ENCODE results near the gene NECAB3.
A peak's percentile ranks its signal among the peaks of the same experiment; 100 is the strongest.

Gene NECAB3

GRCh38 chr20:33676652-33677645 lies 2.7 kb upstream of the NECAB3 start:
- no peak for DNase-seq

DNA sequence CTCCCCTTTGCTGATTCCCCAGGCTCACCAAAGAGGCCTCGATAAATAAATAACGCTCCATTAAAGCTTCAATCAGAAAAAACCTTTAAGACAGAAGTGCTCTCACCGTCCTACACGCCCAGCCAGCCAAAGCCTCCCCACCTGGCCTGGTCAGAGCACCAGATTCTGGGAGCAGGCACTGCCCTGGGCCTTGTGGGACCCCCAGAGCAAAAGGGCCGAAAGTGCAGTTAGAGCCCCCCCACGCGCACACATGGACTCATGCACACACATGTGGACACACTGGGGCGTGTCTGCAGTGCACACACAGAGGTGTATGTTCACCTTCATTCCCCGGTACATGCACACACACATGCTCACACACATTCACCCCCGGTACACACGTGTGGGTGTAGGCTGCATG lies 1.9 kb upstream of the NECAB3 start:
- no peak for DNase-seq

DNA sequence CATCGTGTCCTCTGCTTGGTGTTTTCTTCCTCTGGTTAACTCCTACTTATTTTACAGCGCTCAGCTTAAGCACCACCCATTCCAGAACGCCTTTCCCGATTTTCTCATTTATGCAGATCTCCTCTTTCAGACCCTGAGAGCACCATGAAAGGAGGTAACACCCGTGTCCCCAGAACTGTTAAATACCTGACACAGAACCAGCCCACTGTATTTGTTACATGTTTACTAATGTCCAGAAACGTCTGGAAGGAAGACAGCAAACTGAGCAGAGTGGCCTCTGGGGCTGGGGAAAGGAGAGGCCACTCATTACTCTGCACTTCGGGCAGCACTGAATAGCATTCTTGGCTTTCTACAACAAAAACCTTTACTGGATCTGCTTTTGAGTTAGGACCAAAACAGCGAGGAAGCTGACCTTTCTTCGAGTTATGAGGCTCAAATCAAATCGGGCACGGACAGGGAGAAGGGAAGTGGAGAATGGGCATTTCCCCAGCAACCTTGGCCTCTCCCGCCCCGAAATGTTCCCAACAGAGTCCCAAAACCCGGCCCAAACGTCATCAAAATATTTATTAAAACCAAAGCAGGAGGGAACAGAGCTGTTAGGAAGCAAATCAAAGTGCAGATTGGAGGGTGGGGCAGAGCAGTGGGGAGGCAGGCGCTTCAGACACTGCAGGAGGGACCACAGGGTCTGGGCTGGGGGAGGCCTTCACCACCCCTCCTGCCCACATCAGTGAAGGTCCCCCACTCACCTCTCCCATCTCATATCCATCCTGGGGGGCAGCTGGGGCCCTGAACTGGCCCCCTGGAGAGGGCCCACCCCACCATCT lies 1.1 kb upstream of the NECAB3 start:
- no peak for DNase-seq

GRCh38 chr20:33673410-33674293 lies 576 bp downstream of the NECAB3 start:
- DNase-seq = no peak

GRCh38 chr20:33673114-33673409 lies 1.2 kb downstream of the NECAB3 start:
- no peak for DNase-seq

GRCh38 chr20:33672426-33673113 lies 1.7 kb downstream of the NECAB3 start:
- no peak for DNase-seq

GRCh38 chr20:33671573-33672288 lies 2.5 kb downstream of the NECAB3 start:
- no peak for DNase-seq

- no peak for DNase-seq
Observed at GRCh38 chr20:33670715-33671499, 3.3 kb downstream of the NECAB3 start.

- DNase-seq = no peak
Observed at GRCh38 chr20:33669873-33670640, 4.2 kb downstream of the NECAB3 start.

- DNase-seq = no peak
Observed at GRCh38 chr20:33669224-33669623, 5.0 kb downstream of the NECAB3 start.

- no peak for DNase-seq
Observed at GRCh38 chr20:33668466-33669155, 5.6 kb downstream of the NECAB3 start.

GRCh38 chr20:33667676-33668465 lies 6.4 kb downstream of the NECAB3 start:
- peak; percentile 89 for DNase-seq

- peak; percentile 64 for DNase-seq
Observed at GRCh38 chr20:33667245-33667675, 7.0 kb downstream of the NECAB3 start.

DNA sequence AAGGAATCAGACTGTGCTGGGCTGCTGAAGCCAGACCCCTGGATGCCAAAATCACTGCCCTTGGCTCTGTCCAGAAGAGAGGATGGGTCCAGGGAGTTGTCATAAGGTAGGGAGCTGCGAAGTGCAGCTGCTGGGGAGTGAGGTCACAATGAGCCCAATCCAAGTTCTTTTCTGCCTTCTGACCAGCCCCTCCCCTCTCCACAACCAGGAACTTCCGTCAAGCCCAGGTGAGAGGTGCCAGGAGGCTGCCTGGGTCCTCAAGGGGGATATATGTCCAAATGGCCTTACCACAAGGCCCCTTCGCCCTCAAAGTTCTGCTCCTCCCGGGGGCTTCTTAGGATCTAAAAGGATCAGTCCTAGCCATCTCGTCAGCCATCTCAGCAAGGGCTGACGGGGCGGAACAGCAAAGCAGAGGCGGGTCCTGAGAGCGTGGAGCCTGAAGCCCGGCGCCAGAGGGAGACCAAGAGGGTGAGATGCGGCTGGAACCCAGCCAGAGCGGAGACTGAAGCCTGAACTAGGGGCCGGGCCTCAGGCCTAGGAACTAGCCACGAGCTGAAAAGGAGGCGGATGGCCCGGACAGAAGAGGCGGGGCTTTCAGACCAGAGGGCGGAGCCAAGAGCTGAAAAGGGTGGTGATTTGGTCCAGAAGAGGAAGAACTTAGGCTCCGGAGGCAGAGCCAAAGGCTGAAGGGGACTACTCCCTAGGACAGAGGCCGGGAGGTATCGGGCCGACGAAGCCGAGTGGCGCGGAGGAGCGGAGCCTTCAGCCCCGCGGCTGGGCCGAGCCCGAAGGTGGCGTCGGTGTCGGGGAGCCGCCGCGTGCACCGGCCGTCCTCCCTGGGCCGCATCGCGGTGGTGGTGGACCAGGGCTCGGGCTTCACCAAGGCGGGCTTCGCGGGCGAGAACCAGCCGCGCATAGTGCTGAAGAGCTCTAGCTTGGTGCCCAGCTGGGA lies 7.7 kb downstream of the NECAB3 start, which contains the start of gene ACTL10:
Gene ACTL10 (plus strand): TSS at position 651 of the 952 bp plus-strand sequence. CDS start 555 bp downstream, outside the sequence.
- DNase-seq = peak; percentile 96

GRCh38 chr20:33664762-33665144 lies 9.5 kb downstream of the NECAB3 start:
- DNase-seq = no peak

GRCh38 chr20:33664085-33664761 lies 10.0 kb downstream of the NECAB3 start:
- DNase-seq = no peak

All from activated CD4-positive, alpha-beta T cell treated with anti-CD3 and anti-CD28 coated beads, Interleukin-2, Interleukin-6, amounts not matched to agents 100 ng/mL and 50 ng/mL, durations not matched to agents 16 hours and 8 hours (primary cell).